ENCODE results near the gene SNX13.
A peak's percentile ranks its signal among the peaks of the same experiment; 100 is the strongest.

Gene SNX13

DNA sequence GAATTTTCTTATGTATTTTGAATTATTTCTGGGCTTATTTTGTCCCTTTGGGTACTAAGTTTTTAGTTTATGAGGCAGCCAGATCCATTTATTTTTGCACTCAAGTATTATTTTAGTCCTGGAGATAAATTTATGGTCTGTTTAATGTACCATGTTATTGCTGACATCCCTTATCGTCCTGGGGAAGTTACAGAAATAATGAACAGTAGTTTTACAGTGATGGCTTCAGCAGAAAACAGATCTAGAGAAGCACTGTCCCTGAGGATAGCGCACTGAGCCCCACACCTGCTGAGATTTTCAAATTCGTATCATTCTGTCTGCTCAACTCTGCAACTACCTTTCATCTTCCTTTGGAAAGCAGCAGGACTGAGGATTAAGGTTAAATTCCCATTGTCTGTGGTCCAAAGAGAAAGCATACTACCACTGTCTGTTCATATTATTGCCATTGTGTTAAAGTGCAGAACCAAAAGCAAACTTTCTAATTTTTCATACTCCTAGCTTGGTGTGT lies 168.3 kb downstream of the SNX13 start:
- TF ChIP-seq, protein P1, sequence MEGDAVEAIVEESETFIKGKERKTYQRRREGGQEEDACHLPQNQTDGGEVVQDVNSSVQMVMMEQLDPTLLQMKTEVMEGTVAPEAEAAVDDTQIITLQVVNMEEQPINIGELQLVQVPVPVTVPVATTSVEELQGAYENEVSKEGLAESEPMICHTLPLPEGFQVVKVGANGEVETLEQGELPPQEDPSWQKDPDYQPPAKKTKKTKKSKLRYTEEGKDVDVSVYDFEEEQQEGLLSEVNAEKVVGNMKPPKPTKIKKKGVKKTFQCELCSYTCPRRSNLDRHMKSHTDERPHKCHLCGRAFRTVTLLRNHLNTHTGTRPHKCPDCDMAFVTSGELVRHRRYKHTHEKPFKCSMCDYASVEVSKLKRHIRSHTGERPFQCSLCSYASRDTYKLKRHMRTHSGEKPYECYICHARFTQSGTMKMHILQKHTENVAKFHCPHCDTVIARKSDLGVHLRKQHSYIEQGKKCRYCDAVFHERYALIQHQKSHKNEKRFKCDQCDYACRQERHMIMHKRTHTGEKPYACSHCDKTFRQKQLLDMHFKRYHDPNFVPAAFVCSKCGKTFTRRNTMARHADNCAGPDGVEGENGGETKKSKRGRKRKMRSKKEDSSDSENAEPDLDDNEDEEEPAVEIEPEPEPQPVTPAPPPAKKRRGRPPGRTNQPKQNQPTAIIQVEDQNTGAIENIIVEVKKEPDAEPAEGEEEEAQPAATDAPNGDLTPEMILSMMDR (IDR thresholded peaks at IDR 0.05; ENCODE audit: low read depth, low read length, missing control alignments) = no peak
- no peak overlapping the region for H3K4me3 ChIP-seq (ENCODE audit: low read depth, low read length)
- DNase-seq (ENCODE audit: low read depth) = no peak

DNA sequence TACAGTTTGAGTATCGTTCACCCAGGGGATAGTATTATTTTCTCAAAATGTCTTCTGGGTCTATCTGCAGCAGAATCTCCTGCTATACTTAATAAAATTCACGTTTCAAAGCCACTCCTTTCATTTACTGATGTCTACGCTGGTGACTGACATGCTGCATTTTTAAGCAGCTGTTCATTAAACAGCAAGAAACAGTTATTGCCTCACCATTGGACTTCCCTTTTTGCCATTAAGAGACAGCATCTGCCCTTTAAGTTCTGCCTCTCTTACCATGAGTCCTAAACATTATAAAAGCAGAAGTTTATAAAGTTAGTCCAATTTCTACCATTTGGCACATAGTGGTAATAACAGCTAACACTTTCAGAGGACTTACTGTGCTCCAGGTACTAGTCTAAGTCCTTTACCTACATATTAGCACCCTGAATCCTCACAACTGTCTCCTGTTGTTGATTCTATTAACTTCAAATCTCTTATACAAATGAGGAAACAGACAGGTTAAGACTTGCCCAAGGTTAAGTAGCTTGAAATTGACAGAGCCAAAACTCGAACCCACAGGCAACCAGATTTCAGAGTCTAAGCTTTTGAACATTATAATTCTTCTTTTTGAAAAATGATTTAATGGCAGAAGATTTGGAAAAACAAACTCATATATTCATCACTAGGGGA lies 169.5 kb downstream of the SNX13 start:
- TF ChIP-seq, protein P1 (IDR thresholded peaks at IDR 0.05; ENCODE audit: low read depth, low read length, missing control alignments) = no peak
- no peak overlapping the region for H3K4me3 ChIP-seq (ENCODE audit: low read depth, low read length)
- no peak for DNase-seq (ENCODE audit: low read depth)

DNA sequence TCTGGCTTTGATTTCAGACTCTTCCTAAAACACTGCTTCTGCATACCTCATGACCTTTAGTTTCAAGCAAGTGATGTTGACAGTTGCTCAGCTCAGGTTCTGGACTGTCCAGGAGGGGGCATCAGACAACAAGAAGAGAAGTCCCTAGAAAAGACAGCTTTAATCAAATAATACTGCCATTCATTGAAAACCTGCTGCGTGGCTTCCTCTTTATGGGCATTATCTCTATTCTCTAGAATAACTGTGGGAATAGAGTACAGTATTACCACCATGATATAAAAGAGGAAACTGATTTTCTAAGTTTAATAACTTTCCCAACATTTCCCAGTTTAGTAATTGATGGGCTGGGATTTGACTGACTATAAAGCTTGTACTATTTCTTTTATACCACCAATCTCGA lies 170.4 kb downstream of the SNX13 start:
- DNase-seq (ENCODE audit: low read depth) = peak; percentile 39
- H3K4me3 ChIP-seq (ENCODE audit: low read depth, low read length) = no peak overlapping the region
- TF ChIP-seq, protein P1 (IDR thresholded peaks at IDR 0.05; ENCODE audit: low read depth, low read length, missing control alignments) = peak; percentile 65

DNA sequence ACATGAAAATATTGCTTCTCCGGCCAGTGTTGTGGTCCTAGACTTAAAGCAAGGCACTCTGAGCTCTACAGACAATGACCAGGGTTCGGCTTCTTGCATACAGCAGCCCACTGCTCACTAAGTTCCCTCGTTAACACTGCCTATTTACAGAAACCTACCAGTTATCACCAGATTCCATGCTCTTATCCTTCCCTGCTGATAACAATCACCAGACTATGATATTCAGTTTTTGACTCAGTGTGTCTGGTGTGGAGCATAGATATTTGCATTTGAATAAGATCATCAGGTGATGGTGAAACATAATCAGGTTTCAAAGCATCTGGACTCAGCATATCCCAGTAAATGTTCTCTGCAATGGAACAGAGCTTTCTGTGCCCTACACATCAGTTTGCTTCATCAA lies 182.3 kb downstream of the SNX13 start:
- no peak for DNase-seq (ENCODE audit: low read depth)
- TF ChIP-seq, protein P1 (IDR thresholded peaks at IDR 0.05; ENCODE audit: low read depth, low read length, missing control alignments) = no peak
- no peak overlapping the region for H3K4me3 ChIP-seq (ENCODE audit: low read depth, low read length)

DNA sequence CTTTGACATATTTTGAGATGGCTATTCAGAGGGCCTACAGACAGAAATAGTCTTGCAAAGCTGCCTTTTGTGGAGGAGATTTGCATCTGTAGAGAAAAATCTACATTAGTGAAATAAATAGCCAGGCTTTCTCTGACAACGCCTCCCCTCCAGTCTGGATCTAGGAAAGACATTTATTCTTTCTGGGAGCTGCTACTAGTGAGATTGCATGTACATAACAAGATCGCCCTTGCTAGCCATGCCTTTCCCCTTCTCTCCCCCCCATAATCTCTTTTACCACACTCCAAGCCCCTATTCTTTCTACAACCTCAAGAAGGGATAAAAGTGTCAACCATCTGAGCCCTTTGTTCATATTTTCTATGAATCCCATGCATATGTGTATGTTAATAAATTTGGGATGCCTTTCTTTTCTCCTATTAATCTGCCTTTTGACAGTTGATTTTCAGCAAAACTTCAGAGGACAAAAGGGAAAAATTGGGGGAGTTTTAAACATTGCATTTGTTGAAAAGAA lies 194.2 kb downstream of the SNX13 start:
- no peak overlapping the region for H3K4me3 ChIP-seq (ENCODE audit: low read depth, low read length)
- TF ChIP-seq, protein P1 (IDR thresholded peaks at IDR 0.05; ENCODE audit: low read depth, low read length, missing control alignments) = no peak
- DNase-seq (ENCODE audit: low read depth) = no peak

DNA sequence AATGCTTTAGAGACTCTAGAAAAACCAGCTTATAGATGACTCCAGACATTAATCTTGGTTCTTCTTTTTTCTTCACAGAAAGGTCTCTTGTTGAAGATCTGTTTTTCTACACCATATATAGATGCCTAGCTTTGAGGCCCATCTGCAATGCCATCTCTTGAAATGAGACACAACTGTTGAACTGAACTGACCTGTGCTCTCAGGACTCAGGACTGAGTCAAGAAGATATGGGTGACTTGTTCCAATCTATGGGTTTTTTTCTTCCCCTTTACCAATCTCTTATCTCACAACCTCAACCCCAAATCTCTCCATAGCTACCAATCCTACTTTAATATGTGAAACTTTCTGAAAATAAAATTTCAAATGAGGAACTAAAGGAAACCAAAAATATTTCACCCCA lies 194.7 kb downstream of the SNX13 start:
- DNase-seq (ENCODE audit: low read depth) = no peak
- no peak overlapping the region for H3K4me3 ChIP-seq (ENCODE audit: low read depth, low read length)
- TF ChIP-seq, protein P1 (IDR thresholded peaks at IDR 0.05; ENCODE audit: low read depth, low read length, missing control alignments) = no peak

DNA sequence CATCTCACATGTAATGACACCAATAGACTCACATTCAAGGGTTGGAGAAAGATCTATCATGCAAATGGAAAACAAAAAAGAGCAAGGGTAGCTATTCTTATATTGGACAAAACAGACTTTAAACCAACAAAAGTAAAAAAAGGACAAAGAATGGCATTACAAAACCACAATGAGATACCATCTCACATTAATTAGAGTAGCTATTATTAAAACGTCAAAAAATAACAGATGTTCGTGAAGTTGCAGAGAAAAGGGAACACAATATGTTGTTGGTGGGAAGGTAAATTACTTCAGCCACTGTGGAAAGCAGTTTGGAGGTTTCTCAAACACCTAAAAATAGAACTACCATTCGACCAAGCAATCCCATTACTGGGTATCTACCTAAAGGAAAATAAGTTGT lies 197.0 kb downstream of the SNX13 start:
- TF ChIP-seq, protein P1 (IDR thresholded peaks at IDR 0.05; ENCODE audit: low read depth, low read length, missing control alignments) = no peak
- DNase-seq (ENCODE audit: low read depth) = no peak
- no peak overlapping the region for H3K4me3 ChIP-seq (ENCODE audit: low read depth, low read length)

All from GM12864 (cell line).